Stimulated activated CD4-positive, alpha-beta T cell treated with anti-CD3 and anti-CD28 coated beads, Interleukin-1b, Interleukin-23, amount 100 ng/mL, for 4 hours (primary cell): ENCODE measurements around the gene ZNF189.

Source experiments
- DNase-seq, 2 donors: peaks; one replicate each; pipeline ENCODE4 v3.0.0-alpha.2; 2020; ENCODE audit warnings: low read depth in 2 of 2

ZNF189 gene

GRCh38 chr9:101418518-101419430, 20.1 kb downstream of the ZNF189 start:
- DNase-seq: no peak

DNA sequence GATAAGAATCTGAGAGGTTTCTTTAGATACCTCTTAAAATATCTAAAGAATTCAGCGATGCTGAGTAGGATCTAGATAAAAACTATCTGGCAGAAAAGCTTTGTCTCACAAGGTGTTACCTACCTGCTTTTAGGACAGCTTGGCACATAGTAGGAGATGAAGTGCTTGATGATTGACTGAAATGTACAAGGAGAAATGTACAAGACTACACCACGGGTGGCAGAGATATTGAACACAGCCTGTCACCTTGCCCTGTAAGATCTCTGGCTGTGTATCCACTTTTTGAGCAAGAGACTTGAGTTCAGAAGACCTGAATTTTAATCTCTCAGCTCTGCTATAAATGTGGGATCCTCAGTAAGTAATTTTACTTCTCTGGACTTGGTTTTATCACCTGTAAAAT, 21.2 kb downstream of the ZNF189 start:
- DNase-seq: no peak

GRCh38 chr9:101421653-101422065, 23.0 kb downstream of the ZNF189 start:
- DNase-seq: no peak

DNA sequence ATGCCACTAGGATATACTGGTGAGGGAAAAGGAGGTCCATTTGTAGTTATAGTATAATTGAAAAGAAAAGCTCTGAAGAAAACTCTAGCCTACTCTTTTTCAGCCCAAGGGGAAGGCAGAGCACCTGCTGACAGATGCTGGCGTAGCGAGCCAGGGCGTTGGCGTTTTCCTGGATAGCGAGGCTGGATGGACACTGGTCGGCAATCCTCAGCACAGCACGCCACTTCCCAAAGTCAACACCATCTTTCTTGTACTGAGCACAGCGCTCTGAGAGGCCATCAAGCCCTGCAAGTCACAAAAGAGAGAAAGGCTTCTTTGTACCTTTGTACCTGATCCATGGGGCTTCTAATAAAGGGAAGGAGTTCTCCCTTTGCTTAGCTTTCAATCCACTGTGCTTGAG, 28.7 kb downstream of the ZNF189 start:
- DNase-seq: no peak

DNA sequence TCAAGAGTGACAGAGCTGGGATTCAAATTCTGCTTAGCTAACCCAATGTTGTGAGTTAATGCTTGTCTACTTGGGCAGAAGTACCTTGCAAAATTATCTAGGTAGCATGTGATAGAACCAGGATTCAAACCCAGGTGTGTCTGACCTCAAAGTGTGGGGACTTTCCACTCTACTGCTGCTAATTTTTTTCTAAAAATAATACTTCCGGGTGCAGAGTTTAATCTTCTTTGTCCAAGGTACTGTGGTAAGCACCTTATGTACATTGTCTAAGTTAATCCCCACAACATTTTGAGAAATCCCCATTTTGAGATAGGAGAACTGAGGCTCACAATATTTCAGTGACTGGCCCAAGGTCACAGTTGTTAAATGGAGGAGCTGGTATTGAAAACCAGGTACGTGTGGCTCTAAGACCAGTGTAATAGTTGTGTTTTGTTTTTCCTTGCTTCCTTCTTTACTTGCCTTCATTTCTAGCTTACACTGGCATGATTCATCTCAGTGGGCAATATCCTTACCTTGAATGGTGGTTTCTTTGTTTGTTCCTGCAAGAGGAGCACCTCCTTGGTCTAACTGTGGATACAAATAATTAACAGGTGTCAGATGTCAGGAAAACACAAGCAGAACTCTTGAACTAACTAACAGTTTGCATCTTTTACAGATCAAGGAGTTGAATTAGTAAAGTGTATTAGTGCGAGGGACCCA, 29.5 kb downstream of the ZNF189 start:
- no peak for DNase-seq

GRCh38 chr9:101428909-101429308, 30.3 kb downstream of the ZNF189 start:
- DNase-seq: no peak

DNA sequence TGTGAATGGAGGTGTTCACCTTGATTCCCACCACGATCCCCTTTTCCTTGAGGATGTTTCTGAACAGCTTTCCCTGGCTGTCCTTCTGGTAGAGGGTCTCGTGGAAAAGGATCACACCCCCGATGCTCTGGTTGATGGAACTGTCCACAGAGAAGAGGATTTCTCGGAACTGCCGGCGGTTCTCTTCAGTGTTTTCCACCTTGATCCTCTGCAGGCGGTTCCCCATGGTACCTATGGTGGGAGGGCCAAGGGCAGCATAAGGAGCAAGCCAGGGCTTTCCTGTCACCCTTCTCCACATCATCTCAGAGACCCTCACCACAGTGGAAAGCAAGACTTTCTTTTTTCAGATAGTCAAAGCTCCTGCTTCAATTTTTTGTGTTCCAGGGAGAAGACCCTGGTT, 31.1 kb downstream of the ZNF189 start:
- DNase-seq: no peak

DNA sequence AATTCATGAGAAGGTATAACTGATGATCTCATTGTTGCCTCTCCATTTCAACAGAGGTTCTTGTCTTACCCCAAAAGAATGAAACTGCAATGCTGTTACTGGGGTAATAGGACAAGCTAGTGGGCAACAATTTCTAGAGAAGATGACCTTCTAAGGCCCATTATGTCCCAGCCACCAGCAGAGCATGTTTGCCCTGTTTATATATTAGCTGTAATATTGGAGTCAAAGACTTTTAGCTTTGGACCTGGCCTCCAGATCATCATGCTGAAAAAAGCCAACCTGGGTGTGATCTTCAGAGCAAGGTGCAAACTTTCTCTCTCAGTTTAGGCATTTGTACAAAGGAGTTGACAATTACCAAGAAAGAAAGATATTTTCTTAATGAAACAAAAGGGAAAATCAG, 33.5 kb downstream of the ZNF189 start:
- DNase-seq: no peak

GRCh38 chr9:101432740-101433139, 34.1 kb downstream of the ZNF189 start:
- DNase-seq: no peak

- no peak for DNase-seq
Measured at GRCh38 chr9:101433229-101433628, 34.6 kb downstream of the ZNF189 start.

- DNase-seq: no peak
Measured at GRCh38 chr9:101434998-101435397, 36.3 kb downstream of the ZNF189 start.

- no peak for DNase-seq
Measured at GRCh38 chr9:101435601-101436079, 37.0 kb downstream of the ZNF189 start, which contains the start of gene ALDOB. ALDOB (minus strand) TSS chr9:101435774; CDS start chr9:101430887, 4,887 bp downstream.

DNA sequence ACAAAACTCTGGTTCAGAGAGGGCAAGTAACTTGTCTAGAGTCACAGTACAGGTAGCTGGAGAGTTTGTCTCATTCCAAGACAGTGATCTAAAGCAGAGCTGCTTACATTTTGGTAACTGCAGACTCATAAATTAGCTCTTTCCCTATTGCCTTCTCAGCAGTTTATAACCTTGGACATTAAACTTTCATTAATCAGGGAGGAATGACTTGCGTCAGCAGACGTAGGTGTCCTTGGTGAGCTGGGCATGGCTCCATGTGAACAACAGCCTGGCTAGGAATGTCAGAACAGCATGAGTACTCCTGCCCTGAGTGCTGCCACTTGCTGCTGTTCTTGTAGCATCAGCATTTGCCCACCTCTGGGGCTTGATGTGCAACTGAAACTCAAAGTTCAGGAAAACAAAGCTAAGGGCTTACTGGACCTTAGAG, 39.2 kb downstream of the ZNF189 start:
- no peak for DNase-seq

DNA sequence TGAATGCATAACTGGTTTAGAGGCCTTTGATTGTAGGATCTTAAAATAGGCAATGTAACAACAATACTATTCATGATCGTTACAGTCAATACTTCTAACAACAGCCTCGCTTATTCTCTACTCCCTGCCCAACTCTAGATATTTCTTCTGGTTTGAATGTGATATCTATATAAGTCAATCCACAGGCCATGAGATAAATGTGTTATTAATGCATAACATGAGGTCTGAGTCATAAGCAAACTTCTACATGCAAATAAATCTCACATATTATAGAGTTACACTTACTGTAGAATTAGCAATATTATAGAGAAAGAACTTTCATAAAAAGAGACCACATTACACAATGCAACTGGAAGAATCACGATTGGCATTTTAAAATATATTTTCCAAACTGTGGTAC, 39.9 kb downstream of the ZNF189 start:
- DNase-seq: no peak

DNA sequence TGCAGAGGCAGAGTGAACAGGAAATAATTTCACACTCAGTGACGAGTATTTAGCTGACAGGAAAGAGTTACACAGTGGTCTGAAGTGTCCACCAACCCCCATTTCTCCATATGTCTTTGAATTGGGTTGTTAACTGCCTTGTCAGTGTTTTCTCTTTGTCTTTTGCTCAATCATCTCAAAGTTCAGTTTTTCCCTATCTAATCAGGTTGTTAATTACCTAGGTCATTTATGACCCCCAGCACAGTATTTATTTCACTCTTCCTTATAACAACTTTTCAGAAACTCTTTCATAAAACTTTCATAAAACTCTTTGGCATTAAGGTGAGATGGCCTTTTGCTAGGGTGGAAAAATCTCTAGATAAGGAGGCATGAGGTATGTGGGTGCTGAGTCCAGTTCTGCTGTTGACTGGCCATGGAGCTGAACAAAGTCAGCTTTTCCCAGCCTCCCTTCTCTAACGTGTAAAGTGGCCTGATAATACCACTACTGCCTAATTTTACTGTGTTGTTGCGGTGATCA, 42.1 kb downstream of the ZNF189 start:
- no peak for DNase-seq

DNA sequence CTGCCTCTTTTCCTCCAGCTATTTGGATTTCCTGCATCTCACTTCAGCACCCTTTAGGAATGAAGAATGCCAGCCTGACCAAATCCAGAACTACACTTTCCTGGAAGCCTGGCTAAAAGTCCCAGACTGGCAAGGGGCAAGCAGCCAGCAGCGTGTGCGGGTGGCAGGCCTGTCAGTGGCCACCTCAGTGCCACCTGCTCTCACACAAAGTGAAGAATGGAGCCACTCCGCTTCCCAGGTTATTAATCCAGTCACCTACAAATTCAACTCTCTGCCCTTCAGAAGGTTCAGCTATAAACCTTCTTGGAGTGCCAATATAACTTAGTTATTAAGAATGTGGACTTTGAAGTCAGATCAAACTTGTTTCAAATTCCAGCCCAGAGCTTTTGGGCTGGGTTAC, 43.7 kb downstream of the ZNF189 start:
- no peak for DNase-seq

DNA sequence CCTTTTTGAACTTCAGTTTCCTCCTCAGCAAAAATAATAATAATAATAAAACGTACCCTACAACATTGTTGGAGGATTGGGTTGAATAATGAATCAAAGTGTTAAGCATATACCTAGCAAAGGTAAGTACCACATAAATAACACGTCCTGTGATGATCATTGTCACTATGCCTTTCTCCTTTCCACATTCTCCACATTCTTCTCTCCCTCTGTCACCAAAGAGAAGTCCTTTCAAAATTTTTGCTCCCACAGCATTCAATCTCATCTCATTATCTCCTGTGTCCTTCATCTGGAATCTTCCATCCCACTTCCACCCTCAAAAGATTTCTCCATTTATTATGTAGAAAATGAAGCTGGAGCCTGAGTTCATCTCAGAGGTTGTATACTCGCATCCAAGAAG, 44.1 kb downstream of the ZNF189 start:
- DNase-seq: no peak

GRCh38 chr9:101443364-101443771, 44.7 kb downstream of the ZNF189 start:
- no peak for DNase-seq

DNA sequence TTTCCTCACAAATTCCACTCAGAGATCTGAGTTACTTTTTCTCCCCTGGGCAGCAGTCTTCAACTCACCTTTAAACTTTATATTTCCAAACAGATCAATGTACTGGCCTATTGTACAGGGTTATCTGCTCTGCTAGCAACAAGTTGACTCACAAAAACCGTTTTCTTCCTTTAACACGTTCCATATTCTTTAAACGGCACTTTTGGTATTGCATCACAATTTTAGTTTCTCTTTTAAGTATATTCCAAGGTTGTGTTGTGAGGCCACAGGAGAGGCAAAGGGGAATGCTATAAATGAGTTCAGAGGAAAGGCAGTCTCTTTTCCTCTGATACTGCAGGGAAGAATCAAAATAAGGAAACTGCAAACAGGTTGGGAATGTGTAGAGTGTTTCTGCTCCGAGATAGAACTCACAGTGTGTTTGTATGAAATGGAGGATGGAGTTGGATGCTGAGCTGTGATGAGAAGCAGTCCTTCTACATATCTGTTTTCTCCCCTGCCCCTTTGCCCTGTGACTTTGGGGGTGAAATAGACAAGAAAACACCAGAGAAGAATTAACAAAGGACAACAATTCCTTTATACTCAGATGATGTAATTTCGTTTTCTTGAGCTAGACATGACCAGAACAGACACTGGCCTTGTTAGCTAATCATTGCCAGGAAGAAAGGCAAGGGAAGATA, 46.8 kb downstream of the ZNF189 start:
- no peak for DNase-seq

DNA sequence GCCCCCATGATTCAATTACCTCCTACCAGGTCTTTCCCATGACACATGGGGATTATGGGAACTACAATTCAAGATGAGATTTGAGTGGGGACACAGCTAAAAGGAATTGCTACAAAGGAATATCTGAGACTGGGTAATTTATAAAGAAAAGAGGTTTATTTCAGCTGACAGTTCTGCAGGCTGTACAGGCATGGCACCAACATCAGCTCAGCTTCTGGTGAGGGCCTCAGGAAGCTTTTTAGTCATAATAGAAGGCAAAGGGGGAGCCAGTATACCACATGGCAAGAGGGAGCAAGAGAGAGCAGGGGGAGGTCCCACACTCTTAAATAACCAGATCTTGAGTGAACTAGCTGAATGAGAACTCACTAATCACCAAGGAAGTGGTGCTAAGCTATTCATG, 48.1 kb downstream of the ZNF189 start:
- no peak for DNase-seq

GRCh38 chr9:101448680-101449070, 50.0 kb downstream of the ZNF189 start:
- DNase-seq: no peak
